ENCODE data around the gene COL20A1.

Gene COL20A1

GRCh38 chr20:63357921-63358905, 65.2 kb downstream of the COL20A1 start:
- no peaks in the 10 kb centered on the region for H3K9me3 ChIP-seq (ENCODE audit: control insufficient read depth in 2 of 2, low read length in 2 of 2)
- no peak overlapping the region for H3K4me3 ChIP-seq (ENCODE audit: low read length in 2 of 2)
- H3K27me3 ChIP-seq (ENCODE audit: control insufficient read depth in 2 of 2, insufficient read depth in 2 of 2, low read length in 2 of 2), result peaks cover 9 to 10% of the 10 kb centered on the region in 2 donors
- H3K9ac ChIP-seq (ENCODE audit: low read depth in 1 of 2, low read length in 2 of 2), result no peak overlapping the region
- H3K36me3 ChIP-seq (ENCODE audit: control insufficient read depth in 2 of 2, insufficient read depth in 2 of 2, low read length in 2 of 2), result no peaks in the 10 kb centered on the region
- H3K27ac ChIP-seq (ENCODE audit: low read depth in 2 of 2, low read length in 2 of 2), result no peak overlapping the region
- no peaks in the 10 kb centered on the region for H3K4me1 ChIP-seq (ENCODE audit: control insufficient read depth in 2 of 2, insufficient read depth in 2 of 2, low read length in 2 of 2)

DNA sequence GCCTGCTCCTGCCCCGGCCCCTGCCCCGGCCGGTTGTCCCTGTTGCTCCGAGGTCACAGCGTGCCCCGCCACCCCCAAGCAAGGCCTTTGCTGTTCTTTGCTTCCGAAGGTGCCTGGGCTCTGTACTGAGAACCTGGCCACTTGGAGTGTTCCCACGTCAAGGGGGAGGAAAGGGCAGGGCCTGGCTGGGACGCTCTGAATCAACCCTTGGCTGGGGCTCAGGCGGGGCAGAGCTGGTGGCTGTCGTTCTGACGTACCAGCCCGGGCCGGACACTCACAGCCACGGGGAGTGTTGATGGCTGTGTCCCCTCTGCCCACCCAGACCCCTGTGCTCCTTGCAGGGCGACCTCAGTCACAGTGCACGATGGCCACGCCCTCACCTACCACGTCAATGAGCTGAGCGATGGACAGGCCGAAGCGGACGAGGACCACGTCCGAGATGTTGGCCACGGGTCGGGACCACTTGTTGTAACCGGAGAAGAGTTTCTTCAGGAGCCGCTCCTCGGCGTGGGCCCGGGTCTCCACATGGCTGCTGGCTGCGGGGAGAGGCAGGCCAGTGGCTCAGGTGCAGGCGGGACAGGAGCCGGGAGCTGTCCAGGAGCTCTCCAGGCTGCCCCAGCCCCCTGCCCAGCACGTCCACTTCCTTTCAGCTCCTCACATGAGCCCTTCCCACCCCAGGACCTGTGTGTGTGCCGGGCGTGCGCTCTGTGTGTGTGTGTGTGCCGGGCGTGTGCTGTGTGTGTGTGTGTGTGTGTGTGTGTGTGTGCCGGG, 66.4 kb downstream of the COL20A1 start:
- H3K9ac ChIP-seq (ENCODE audit: low read depth in 1 of 2, low read length in 2 of 2), result no peak overlapping the region
- H3K4me1 ChIP-seq (ENCODE audit: control insufficient read depth in 2 of 2, insufficient read depth in 2 of 2, low read length in 2 of 2), result no peaks in the 10 kb centered on the region
- H3K36me3 ChIP-seq (ENCODE audit: control insufficient read depth in 2 of 2, insufficient read depth in 2 of 2, low read length in 2 of 2), result no peaks in the 10 kb centered on the region
- H3K27me3 ChIP-seq (ENCODE audit: control insufficient read depth in 2 of 2, insufficient read depth in 2 of 2, low read length in 2 of 2), result peaks cover 9 to 10% of the 10 kb centered on the region in 2 donors
- no peak overlapping the region for H3K4me3 ChIP-seq (ENCODE audit: low read length in 2 of 2)
- no peak overlapping the region for H3K27ac ChIP-seq (ENCODE audit: low read depth in 2 of 2, low read length in 2 of 2)
- H3K9me3 ChIP-seq (ENCODE audit: control insufficient read depth in 2 of 2, low read length in 2 of 2), result no peaks in the 10 kb centered on the region

- Histone ChIP-seq H3K27me3 (ENCODE audit: control insufficient read depth in 2 of 2, insufficient read depth in 2 of 2, low read length in 2 of 2) (peaks cover 9 to 10% of the 10 kb centered on the region in 2 donors), H3K9ac (ENCODE audit: low read depth in 1 of 2, low read length in 2 of 2) (no peak overlapping the region), H3K4me1 (ENCODE audit: control insufficient read depth in 2 of 2, insufficient read depth in 2 of 2, low read length in 2 of 2) (no peaks in the 10 kb centered on the region), H3K4me3 (ENCODE audit: low read length in 2 of 2) (no peak overlapping the region), H3K9me3 (ENCODE audit: control insufficient read depth in 2 of 2, low read length in 2 of 2) (no peaks in the 10 kb centered on the region), H3K36me3 (ENCODE audit: control insufficient read depth in 2 of 2, insufficient read depth in 2 of 2, low read length in 2 of 2) (no peaks in the 10 kb centered on the region), H3K27ac (ENCODE audit: low read depth in 2 of 2, low read length in 2 of 2) (no peak overlapping the region)
These were observed 67.2 kb downstream of the COL20A1 start for GRCh38 chr20:63359937-63360849.

DNA sequence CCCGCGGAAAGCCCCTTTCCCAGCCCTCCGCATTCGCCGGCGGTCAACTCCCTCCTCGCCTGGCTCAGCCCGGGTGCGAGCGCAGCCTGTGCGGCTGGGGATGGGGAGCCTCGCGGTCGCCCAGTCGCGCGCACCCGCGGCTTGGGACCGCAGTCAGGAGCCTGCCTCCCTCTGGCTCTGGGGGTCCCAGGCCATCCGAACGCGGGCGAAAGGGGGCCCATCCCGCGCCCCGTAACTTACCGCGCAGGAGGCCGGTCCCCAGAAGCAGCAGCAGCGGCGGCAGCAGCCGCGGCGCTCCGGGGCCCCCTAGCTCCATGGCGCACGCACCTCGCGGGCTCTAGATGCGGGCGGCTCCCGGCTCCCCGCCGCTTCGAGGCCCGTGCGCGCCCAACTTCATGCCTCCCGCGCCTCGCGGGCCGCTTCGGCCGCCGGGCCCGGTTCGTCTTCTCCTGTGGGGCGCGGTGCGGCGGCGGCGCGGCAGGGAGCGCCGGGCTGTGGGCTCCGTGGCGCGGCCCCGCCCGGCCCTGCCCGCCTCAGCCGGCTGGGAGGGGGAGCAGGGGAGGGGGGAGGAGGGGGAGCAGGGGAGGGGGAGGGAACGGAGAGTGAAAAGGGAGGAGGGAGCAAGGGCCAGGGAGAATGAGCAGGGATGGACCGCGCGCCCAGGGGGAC, 68.0 kb downstream of the COL20A1 start, which contains the start of gene CHRNA4:
Gene CHRNA4 (minus strand): TSS at position 500 of the 669 bp plus-strand sequence. CDS start 184 bp downstream, at position 316.
- Histone ChIP-seq H3K36me3 (ENCODE audit: control insufficient read depth in 2 of 2, insufficient read depth in 2 of 2, low read length in 2 of 2) (no peaks in the 10 kb centered on the region), H3K27me3 (ENCODE audit: control insufficient read depth in 2 of 2, insufficient read depth in 2 of 2, low read length in 2 of 2) (peaks cover 9 to 10% of the 10 kb centered on the region in 2 donors), H3K9ac (ENCODE audit: low read depth in 1 of 2, low read length in 2 of 2) (no peak within 1 kb of the TSS), H3K4me1 (ENCODE audit: control insufficient read depth in 2 of 2, insufficient read depth in 2 of 2, low read length in 2 of 2) (no peaks in the 10 kb centered on the region), H3K4me3 (ENCODE audit: low read length in 2 of 2) (no peak within 1 kb of the TSS), H3K9me3 (ENCODE audit: control insufficient read depth in 2 of 2, low read length in 2 of 2) (no peaks in the 10 kb centered on the region), H3K27ac (ENCODE audit: low read depth in 2 of 2, low read length in 2 of 2) (no peak within 1 kb of the TSS)

DNA sequence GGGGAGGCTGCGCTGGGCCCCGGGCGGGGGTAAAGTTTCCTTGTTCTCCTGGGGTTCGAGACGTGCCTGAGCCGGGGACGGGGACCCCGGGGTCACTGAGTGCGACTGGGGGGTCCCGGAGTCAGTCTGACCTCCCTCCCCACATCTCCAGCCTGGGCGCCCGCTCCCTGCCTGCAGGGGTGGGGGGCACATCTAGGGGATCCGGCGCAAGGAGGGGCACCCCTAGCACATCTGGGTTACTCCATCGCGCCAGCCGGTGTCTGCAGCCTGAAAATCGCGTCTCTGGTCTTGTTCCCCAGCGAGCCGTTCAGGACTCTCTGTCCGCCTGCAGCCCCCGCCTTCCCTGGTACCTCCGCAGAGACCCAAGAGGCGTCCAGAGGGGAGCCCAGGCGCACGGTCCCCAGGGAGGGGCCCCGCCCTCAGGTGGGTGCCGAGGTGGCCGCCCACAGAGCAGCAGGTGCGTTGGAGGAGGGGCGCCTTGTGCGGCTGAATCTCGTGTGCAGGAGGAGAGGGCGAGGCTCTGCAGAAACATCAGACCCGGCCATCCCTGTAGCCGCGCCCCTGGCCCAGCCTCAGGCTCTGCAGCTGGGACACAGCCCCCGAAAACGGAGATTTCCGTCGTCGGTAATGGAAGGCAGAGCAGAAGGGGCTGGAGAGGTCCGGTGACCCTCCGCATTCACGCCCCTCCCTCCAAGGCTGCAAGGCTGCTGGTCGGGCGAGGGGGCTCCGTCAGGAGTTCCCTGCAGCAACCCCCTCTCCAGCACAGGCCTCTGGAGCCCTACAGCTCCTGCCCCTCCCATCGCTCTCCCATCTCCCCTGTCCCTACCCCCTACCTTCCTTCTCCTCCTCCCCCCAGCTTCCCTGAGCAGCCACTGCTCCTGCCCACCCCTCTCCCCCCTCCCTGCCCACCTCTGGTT, 68.8 kb downstream of the COL20A1 start:
- H3K4me1 ChIP-seq (ENCODE audit: control insufficient read depth in 2 of 2, insufficient read depth in 2 of 2, low read length in 2 of 2), result no peaks in the 10 kb centered on the region
- no peak overlapping the region for H3K4me3 ChIP-seq (ENCODE audit: low read length in 2 of 2)
- H3K36me3 ChIP-seq (ENCODE audit: control insufficient read depth in 2 of 2, insufficient read depth in 2 of 2, low read length in 2 of 2), result no peaks in the 10 kb centered on the region
- no peak overlapping the region for H3K9ac ChIP-seq (ENCODE audit: low read depth in 1 of 2, low read length in 2 of 2)
- no peaks in the 10 kb centered on the region for H3K9me3 ChIP-seq (ENCODE audit: control insufficient read depth in 2 of 2, low read length in 2 of 2)
- H3K27ac ChIP-seq (ENCODE audit: low read depth in 2 of 2, low read length in 2 of 2), result no peak overlapping the region
- peaks cover 9 to 10% of the 10 kb centered on the region in 2 donors for H3K27me3 ChIP-seq (ENCODE audit: control insufficient read depth in 2 of 2, insufficient read depth in 2 of 2, low read length in 2 of 2)

DNA sequence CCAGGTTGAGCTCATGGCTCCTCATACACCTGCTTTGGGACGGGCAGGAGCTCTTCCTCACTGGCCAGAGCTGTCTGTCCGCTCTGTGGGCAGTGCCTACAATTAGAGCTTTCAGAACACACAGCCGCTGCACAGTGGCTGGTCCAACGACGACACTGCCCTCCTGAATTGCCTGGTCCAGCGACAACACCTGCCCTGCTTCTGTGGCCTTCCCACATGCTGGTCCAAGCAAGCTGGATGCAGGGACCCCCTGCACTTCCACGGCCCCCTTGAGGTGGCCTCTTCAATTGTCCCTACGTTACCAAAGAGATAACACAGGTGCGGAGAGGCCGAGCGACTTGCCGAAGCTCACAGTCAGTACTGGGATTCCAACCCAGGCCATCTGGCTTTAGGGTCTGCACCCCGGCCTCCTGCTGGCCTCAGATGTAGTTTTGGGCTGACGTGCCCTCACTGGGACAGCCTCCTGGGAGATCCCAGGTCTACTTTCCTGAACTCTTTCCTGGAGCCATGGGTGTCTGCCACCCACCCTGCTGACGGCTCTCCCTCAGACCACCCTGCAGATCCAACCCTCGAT, 69.5 kb downstream of the COL20A1 start:
- no peaks in the 10 kb centered on the region for H3K9me3 ChIP-seq (ENCODE audit: control insufficient read depth in 2 of 2, low read length in 2 of 2)
- no peaks in the 10 kb centered on the region for H3K36me3 ChIP-seq (ENCODE audit: control insufficient read depth in 2 of 2, insufficient read depth in 2 of 2, low read length in 2 of 2)
- peaks cover 9 to 10% of the 10 kb centered on the region in 2 donors for H3K27me3 ChIP-seq (ENCODE audit: control insufficient read depth in 2 of 2, insufficient read depth in 2 of 2, low read length in 2 of 2)
- no peak overlapping the region for H3K27ac ChIP-seq (ENCODE audit: low read depth in 2 of 2, low read length in 2 of 2)
- no peak overlapping the region for H3K9ac ChIP-seq (ENCODE audit: low read depth in 1 of 2, low read length in 2 of 2)
- H3K4me1 ChIP-seq (ENCODE audit: control insufficient read depth in 2 of 2, insufficient read depth in 2 of 2, low read length in 2 of 2), result no peaks in the 10 kb centered on the region
- H3K4me3 ChIP-seq (ENCODE audit: low read length in 2 of 2), result no peak overlapping the region

- H3K4me3 ChIP-seq (ENCODE audit: low read length in 2 of 2), result no peak overlapping the region
- no peak overlapping the region for H3K9ac ChIP-seq (ENCODE audit: low read depth in 1 of 2, low read length in 2 of 2)
- H3K27me3 ChIP-seq (ENCODE audit: control insufficient read depth in 2 of 2, insufficient read depth in 2 of 2, low read length in 2 of 2), result peaks cover 9 to 10% of the 10 kb centered on the region in 2 donors
- H3K9me3 ChIP-seq (ENCODE audit: control insufficient read depth in 2 of 2, low read length in 2 of 2), result no peaks in the 10 kb centered on the region
- H3K4me1 ChIP-seq (ENCODE audit: control insufficient read depth in 2 of 2, insufficient read depth in 2 of 2, low read length in 2 of 2), result no peaks in the 10 kb centered on the region
- H3K27ac ChIP-seq (ENCODE audit: low read depth in 2 of 2, low read length in 2 of 2), result no peak overlapping the region
- H3K36me3 ChIP-seq (ENCODE audit: control insufficient read depth in 2 of 2, insufficient read depth in 2 of 2, low read length in 2 of 2), result no peaks in the 10 kb centered on the region
These were observed 70.3 kb downstream of the COL20A1 start for GRCh38 chr20:63363013-63363957.
